Stimulated activated CD4-positive, alpha-beta T cell treated with anti-CD3 and anti-CD28 coated beads, TNF-alpha, amount 100 ng/mL, for 24 hours (primary cell): ENCODE results near the gene ULBP1.
A peak's percentile ranks its signal among the peaks of the same experiment; 100 is the strongest.
"Not testable (repeated sequence)": the region's sequence is repeated elsewhere in the genome, so short reads cannot be mapped to it uniquely, and the experiment has no call there.

Source experiments
- DNase-seq, 3 experiments: peaks; one replicate each; pipeline ENCODE4 v3.0.0-alpha.2; 2020; ENCODE audit warnings: low read depth in 3 of 3

The ULBP1 gene

GRCh38 chr6:149933461-149933860, 30.3 kb upstream of the ULBP1 start:
- no peak for DNase-seq

GRCh38 chr6:149934249-149935156, 29.2 kb upstream of the ULBP1 start:
- peak; percentile 45 to 64 (median 50) for DNase-seq

- DNase-seq = no peak
Observed at GRCh38 chr6:149935246-149935645, 28.5 kb upstream of the ULBP1 start.

GRCh38 chr6:149935668-149936067, 28.1 kb upstream of the ULBP1 start:
- DNase-seq = no peak

GRCh38 chr6:149936743-149937142, 27.0 kb upstream of the ULBP1 start:
- no peak for DNase-seq

- not testable (repeated sequence) for DNase-seq
Observed at GRCh38 chr6:149938013-149938570, 25.7 kb upstream of the ULBP1 start.

- peak in 1 of 3 experiments; percentile 12 for DNase-seq
Observed at GRCh38 chr6:149938571-149939355, 25.0 kb upstream of the ULBP1 start.

- no peak for DNase-seq
Observed at GRCh38 chr6:149939356-149939648, 24.4 kb upstream of the ULBP1 start.

GRCh38 chr6:149939909-149940671, 23.7 kb upstream of the ULBP1 start:
- DNase-seq = no peak

- DNase-seq = no peak
Observed at GRCh38 chr6:149940672-149940982, 23.1 kb upstream of the ULBP1 start.

- peak; percentile 64 to 86 (median 77) for DNase-seq
Observed at GRCh38 chr6:149941583-149942460, 21.9 kb upstream of the ULBP1 start, which contains the start of gene ULBP2. Gene ULBP2, plus strand, starts transcription at chr6:149942014. Its CDS starts 59 bp downstream, at chr6:149942073.

- no peak for DNase-seq
Observed at GRCh38 chr6:149942461-149942829, 21.3 kb upstream of the ULBP1 start.

- not testable (repeated sequence) for DNase-seq
Observed at GRCh38 chr6:149943321-149943720, 20.4 kb upstream of the ULBP1 start.

GRCh38 chr6:149945276-149945675, 18.5 kb upstream of the ULBP1 start:
- DNase-seq = not testable (repeated sequence)

GRCh38 chr6:149946631-149947030, 17.1 kb upstream of the ULBP1 start:
- not testable (repeated sequence) for DNase-seq

- not testable (repeated sequence) for DNase-seq
Observed at GRCh38 chr6:149947533-149947932, 16.2 kb upstream of the ULBP1 start.

- no peak for DNase-seq
Observed at GRCh38 chr6:149948011-149948410, 15.7 kb upstream of the ULBP1 start.

- DNase-seq = no peak
Observed at GRCh38 chr6:149948616-149949015, 15.1 kb upstream of the ULBP1 start.

GRCh38 chr6:149950423-149950822, 13.3 kb upstream of the ULBP1 start:
- DNase-seq = no peak

GRCh38 chr6:149951096-149951495, 12.6 kb upstream of the ULBP1 start:
- no peak for DNase-seq

GRCh38 chr6:149951626-149952025, 12.1 kb upstream of the ULBP1 start:
- DNase-seq = no peak
